ENCODE measurements around the gene S100PBP.
"Not testable (repeated sequence)": the region's sequence is repeated elsewhere in the genome, so short reads cannot be mapped to it uniquely, and the experiment has no call there.

Gene S100PBP

DNA sequence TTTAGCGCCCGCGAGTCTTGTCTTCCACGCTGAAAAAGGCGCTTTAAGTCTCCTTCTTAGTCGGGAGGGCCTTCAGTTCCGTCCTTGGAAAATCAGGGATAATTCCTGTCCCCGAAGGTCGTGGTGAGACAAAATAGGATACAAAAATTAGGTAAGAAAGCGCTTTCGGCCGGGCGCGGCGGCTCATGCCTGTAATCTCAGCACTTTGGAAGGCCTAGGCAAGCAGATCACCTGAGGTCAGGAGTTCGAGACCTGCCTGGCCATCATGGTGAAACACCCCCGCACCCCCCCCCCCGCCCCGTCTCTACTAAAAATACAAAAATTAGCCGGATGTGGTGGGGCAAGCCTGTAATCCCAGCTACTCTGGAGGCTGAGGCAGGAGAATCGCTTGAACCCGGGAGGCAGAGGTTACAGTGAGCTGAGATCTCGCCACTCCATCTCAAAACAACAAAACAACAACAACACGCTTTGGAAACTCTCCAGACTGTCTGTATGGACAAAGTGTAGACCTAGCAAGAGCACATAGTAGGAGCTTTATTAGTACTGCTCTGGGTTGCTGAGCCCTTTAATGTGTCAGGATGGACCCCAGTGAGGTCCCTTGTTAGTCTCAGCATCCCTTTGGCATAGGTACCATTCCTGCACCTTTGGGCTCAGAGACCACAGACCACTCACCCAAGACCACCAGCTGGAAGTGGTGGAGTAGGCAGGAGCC is 84.5 kb downstream of the S100PBP start:
- H3K27ac Mint-ChIP-seq = no peak overlapping the region
- no peaks in the 10 kb centered on the region for H3K9me3 Mint-ChIP-seq
- peaks cover 33% of the 10 kb centered on the region for H3K27me3 Mint-ChIP-seq
- no peaks in the 10 kb centered on the region for H3K36me3 Mint-ChIP-seq
- H3K4me1 Mint-ChIP-seq = peaks cover 11% of the 10 kb centered on the region
- ATAC-seq = no peak
- peak overlapping the region; percentile 76 for H3K4me3 Mint-ChIP-seq

- Mint-ChIP-seq H3K4me3 (no peak overlapping the region), H3K27me3 (peaks cover 33% of the 10 kb centered on the region), H3K4me1 (peaks cover 11% of the 10 kb centered on the region), H3K27ac (no peak overlapping the region), H3K9me3 (no peaks in the 10 kb centered on the region), H3K36me3 (no peaks in the 10 kb centered on the region)
- ATAC-seq = no peak
Observed at GRCh38 chr1:32902535-32902920, 85.1 kb downstream of the S100PBP start.

- no peaks in the 10 kb centered on the region for H3K36me3 Mint-ChIP-seq
- no peak for ATAC-seq
- H3K27me3 Mint-ChIP-seq = peaks cover 33% of the 10 kb centered on the region
- no peak overlapping the region for H3K27ac Mint-ChIP-seq
- no peaks in the 10 kb centered on the region for H3K9me3 Mint-ChIP-seq
- no peak overlapping the region for H3K4me3 Mint-ChIP-seq
- H3K4me1 Mint-ChIP-seq = peaks cover 11% of the 10 kb centered on the region
Observed at GRCh38 chr1:32903991-32904785, 86.7 kb downstream of the S100PBP start.

GRCh38 chr1:32904797-32905196 is 87.3 kb downstream of the S100PBP start:
- Mint-ChIP-seq H3K4me3 (no peak overlapping the region), H3K9me3 (no peaks in the 10 kb centered on the region), H3K4me1 (peaks cover 11% of the 10 kb centered on the region), H3K27me3 (peaks cover 33% of the 10 kb centered on the region), H3K27ac (no peak overlapping the region), H3K36me3 (no peaks in the 10 kb centered on the region)
- ATAC-seq = no peak

DNA sequence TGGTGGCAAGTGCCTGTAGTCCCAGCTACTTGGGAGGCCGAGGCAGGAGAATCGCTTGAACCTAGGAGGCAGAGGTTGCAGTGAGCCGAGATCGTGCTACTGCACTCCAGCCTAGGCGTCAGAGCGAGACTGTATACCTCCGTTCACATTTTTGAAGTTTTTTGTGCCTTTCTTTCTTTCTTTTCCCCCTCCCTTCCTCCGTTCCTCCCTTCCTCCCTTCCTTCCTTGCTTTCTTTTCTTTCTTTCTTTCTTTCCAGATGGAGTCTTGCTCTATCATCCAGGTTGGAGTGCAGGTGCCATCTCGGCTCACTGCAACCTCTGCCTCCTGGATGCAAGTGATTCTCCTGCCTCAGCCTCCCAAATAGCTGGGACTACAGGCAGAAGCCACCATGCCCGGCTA is 88.1 kb downstream of the S100PBP start:
- H3K27ac Mint-ChIP-seq, H3K4me3 Mint-ChIP-seq, H3K9me3 Mint-ChIP-seq, H3K4me1 Mint-ChIP-seq, ATAC-seq, H3K36me3 Mint-ChIP-seq: not testable (repeated sequence)
- H3K27me3 Mint-ChIP-seq = peaks cover 27% of the 10 kb centered on the region

DNA sequence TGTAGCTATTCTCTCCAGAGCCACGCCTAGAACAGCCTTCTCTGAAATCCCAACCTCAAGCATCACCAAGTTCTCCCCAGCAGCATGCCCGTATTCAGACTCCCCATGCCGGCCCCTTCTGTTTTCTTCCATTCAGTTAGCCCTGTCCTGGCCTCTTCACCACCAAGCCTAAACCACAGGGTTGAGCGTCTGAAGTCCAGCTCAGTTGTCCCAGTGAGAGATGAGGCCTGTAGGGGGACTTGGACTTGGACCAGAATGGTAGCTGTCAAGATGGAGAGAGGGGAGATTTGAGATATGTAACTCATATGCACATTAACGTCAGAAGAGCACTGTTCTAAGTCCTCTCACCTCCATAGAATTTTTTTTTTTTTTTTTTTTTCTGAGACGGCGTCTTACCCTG is 89.2 kb downstream of the S100PBP start:
- H3K27ac Mint-ChIP-seq = no peak overlapping the region
- peaks cover 18% of the 10 kb centered on the region for H3K27me3 Mint-ChIP-seq
- no peaks in the 10 kb centered on the region for H3K9me3 Mint-ChIP-seq
- ATAC-seq = no peak
- H3K4me1 Mint-ChIP-seq = peaks cover 3% of the 10 kb centered on the region
- H3K36me3 Mint-ChIP-seq = no peaks in the 10 kb centered on the region
- H3K4me3 Mint-ChIP-seq = no peak overlapping the region

DNA sequence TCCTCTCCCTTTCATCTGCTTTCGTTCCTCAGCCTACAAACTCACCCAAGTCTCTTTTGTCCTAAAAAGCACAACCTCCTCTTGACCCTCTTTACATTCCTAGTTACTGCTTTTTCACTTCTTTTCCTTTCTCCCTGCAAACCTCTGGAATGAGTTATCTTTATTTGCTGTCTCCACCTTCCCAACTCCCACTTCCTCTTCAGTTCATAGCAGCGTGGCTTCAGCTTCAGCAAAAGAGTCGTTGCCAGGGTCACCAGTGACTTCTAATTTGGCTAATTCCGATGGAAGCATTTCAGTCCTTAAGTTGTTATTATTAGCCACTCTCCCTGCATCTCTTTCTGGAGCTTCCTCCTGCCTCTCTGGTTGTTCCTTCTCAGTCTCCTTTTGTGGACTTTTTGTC is 90.0 kb downstream of the S100PBP start:
- H3K36me3 Mint-ChIP-seq = no peaks in the 10 kb centered on the region
- H3K27ac Mint-ChIP-seq = no peak overlapping the region
- no peak overlapping the region for H3K4me3 Mint-ChIP-seq
- ATAC-seq = no peak
- peaks cover 10% of the 10 kb centered on the region for H3K27me3 Mint-ChIP-seq
- H3K4me1 Mint-ChIP-seq = no peaks in the 10 kb centered on the region
- H3K9me3 Mint-ChIP-seq = no peaks in the 10 kb centered on the region
